ENCODE data around the gene MYL3. TPM values are rescaled to one million over a fixed set of nuclear protein-coding genes. Genes with fewer than 3 reads are reported as not detected.

Gene MYL3
- total RNA-seq, 4 donors from 2014 or later, result 5.4 to 17.1 (median 8.6) TPM

- Histone ChIP-seq H3K36me3 (no peaks in the 10 kb centered on the region), H3K4me3 (no peak overlapping the region), H3K27me3 (peaks cover 0 to 14% of the 10 kb centered on the region in 2 donors), H3K9me3 (no peaks in the 10 kb centered on the region), H3K27ac (no peak overlapping the region), H3K4me1 (peaks cover 0 to 49% (median 31%) of the 10 kb centered on the region in 4 donors)
- TF ChIP-seq CTCF (IDR thresholded peaks at IDR 0.05), result no peak
- no peak for TF ChIP-seq EP300 (IDR thresholded peaks at IDR 0.05)
- TF ChIP-seq POLR2A (IDR thresholded peaks at IDR 0.05), result no peak
- DNase-seq (ENCODE audit: low spot score in 2 of 2), result no peak
- 70% methylated on average over 5 of the region's 5 CpGs for WGBS, 2 donors
Measured at GRCh38 chr3:46896386-46896785, 33.1 kb upstream of the MYL3 start.

GRCh38 chr3:46895761-46896160, 32.5 kb upstream of the MYL3 start:
- no peak for DNase-seq (ENCODE audit: low spot score in 2 of 2)
- no peak for TF ChIP-seq POLR2A (IDR thresholded peaks at IDR 0.05)
- TF ChIP-seq EP300 (IDR thresholded peaks at IDR 0.05), result no peak
- TF ChIP-seq CTCF (IDR thresholded peaks at IDR 0.05), result no peak
- 70 to 87% methylated on average over 4 of the region's 4 CpGs for WGBS, 2 donors
- Histone ChIP-seq H3K27me3 (peaks cover 0 to 14% of the 10 kb centered on the region in 2 donors), H3K9me3 (no peaks in the 10 kb centered on the region), H3K4me1 (peaks cover 0 to 49% (median 31%) of the 10 kb centered on the region in 4 donors), H3K27ac (no peak overlapping the region), H3K36me3 (no peaks in the 10 kb centered on the region), H3K4me3 (no peak overlapping the region)

GRCh38 chr3:46895204-46895660, 32.0 kb upstream of the MYL3 start:
- Histone ChIP-seq H3K27me3 (peaks cover 0 to 14% of the 10 kb centered on the region in 2 donors), H3K27ac (no peak overlapping the region), H3K9me3 (no peaks in the 10 kb centered on the region), H3K4me3 (no peak overlapping the region), H3K4me1 (peaks cover 0 to 49% (median 31%) of the 10 kb centered on the region in 4 donors), H3K36me3 (no peaks in the 10 kb centered on the region)
- 25 to 30% methylated on average over 5 of the region's 5 CpGs for WGBS, 2 donors
- TF ChIP-seq CTCF (IDR thresholded peaks at IDR 0.05) (peak; percentile 70 to 94 (median 77)), EP300 (IDR thresholded peaks at IDR 0.05) (no peak), POLR2A (IDR thresholded peaks at IDR 0.05) (no peak)
- DNase-seq (ENCODE audit: low spot score in 2 of 2), result peak; percentile 59 to 82

- 93 to 96% methylated on average over 4 to 6 of the region's 6 CpGs for WGBS, 2 donors
- H3K36me3 ChIP-seq, result no peaks in the 10 kb centered on the region
- no peaks in the 10 kb centered on the region for H3K9me3 ChIP-seq
- H3K4me3 ChIP-seq, result no peak overlapping the region
- no peak overlapping the region for H3K27ac ChIP-seq
- TF ChIP-seq EP300 (IDR thresholded peaks at IDR 0.05) (no peak), CTCF (IDR thresholded peaks at IDR 0.05) (no peak), POLR2A (IDR thresholded peaks at IDR 0.05) (no peak)
- peaks cover 0 to 39% (median 31%) of the 10 kb centered on the region in 4 donors for H3K4me1 ChIP-seq
- DNase-seq (ENCODE audit: low spot score in 2 of 2), result no peak
- H3K27me3 ChIP-seq, result peaks cover 0 to 14% of the 10 kb centered on the region in 2 donors
Measured at GRCh38 chr3:46894256-46894655, 31.0 kb upstream of the MYL3 start.

GRCh38 chr3:46893763-46894162, 30.5 kb upstream of the MYL3 start:
- DNase-seq (ENCODE audit: low spot score in 2 of 2), result no peak
- H3K36me3 ChIP-seq, result no peaks in the 10 kb centered on the region
- TF ChIP-seq CTCF (IDR thresholded peaks at IDR 0.05), result no peak
- TF ChIP-seq EP300 (IDR thresholded peaks at IDR 0.05), result no peak
- TF ChIP-seq POLR2A (IDR thresholded peaks at IDR 0.05), result no peak
- H3K27me3 ChIP-seq, result peaks cover 0 to 10% of the 10 kb centered on the region in 2 donors
- no peak overlapping the region for H3K27ac ChIP-seq
- H3K9me3 ChIP-seq, result no peaks in the 10 kb centered on the region
- H3K4me1 ChIP-seq, result peaks cover 0 to 34% (median 27%) of the 10 kb centered on the region in 4 donors
- 61 to 81% methylated on average over 9 of the region's 9 CpGs for WGBS, 2 donors
- H3K4me3 ChIP-seq, result no peak overlapping the region
